ENCODE measurements around the gene RAD52. TPM values are rescaled to one million over a fixed set of nuclear protein-coding genes. Genes with fewer than 3 reads are reported as not detected.

The RAD52 gene
- total and polyA plus RNA-seq, 4 donors = 3.7 to 14.2 (median 6.7) TPM

Other genes starting within 250 kb of the RAD52 start
- gene WNK1, start 197.1 kb downstream of the RAD52 start, total RNA-seq = 100 to 1,000 TPM in 1 of 2 donors, 10 to 100 TPM in 1; 78.9 to 299 TPM
- 10 to 100 TPM; 22.4 to 28.7 TPM for gene WNK1, start 197.1 kb downstream of the RAD52 start, polyA plus RNA-seq
- 10 to 100 TPM in 1 of 2 donors, 1 to 10 TPM in 1; 8.0 to 50.2 TPM for gene ERC1, start 41.5 kb upstream of the RAD52 start, total RNA-seq
- gene ERC1, start 41.5 kb upstream of the RAD52 start, polyA plus RNA-seq = 10 to 100 TPM in 1 of 2 donors, 1 to 10 TPM in 1; 6.2 to 12.5 TPM

All from liver (tissue), 4 donors.